Measurements from ENCODE around the gene RTN4R.

RTN4R gene

GRCh38 chr22:20231514-20232236, 36.4 kb downstream of the RTN4R start:
- TF ChIP-seq CTCF (IDR thresholded peaks at IDR 0.05; ENCODE audit: borderline replicate concordance, control extremely low read depth, extremely low read depth, insufficient read depth, missing control alignments), result no peak
- in situ Hi-C loops (cut with MboI; ENCODE audit: low sequenced_read_pairs, unreplicated experiment), result no loop called here
- no peak for DNase-seq (ENCODE audit: low spot score)

- in situ Hi-C loops (cut with MboI; ENCODE audit: low sequenced_read_pairs, unreplicated experiment), result no loop called here
- TF ChIP-seq CTCF (IDR thresholded peaks at IDR 0.05; ENCODE audit: borderline replicate concordance, control extremely low read depth, extremely low read depth, insufficient read depth, missing control alignments), result no peak
- DNase-seq (ENCODE audit: low spot score), result no peak
These were observed 37.2 kb downstream of the RTN4R start for GRCh38 chr22:20230777-20231420.

- no peak for TF ChIP-seq CTCF (IDR thresholded peaks at IDR 0.05; ENCODE audit: borderline replicate concordance, control extremely low read depth, extremely low read depth, insufficient read depth, missing control alignments)
- in situ Hi-C loops (cut with MboI; ENCODE audit: low sequenced_read_pairs, unreplicated experiment), result no loop called here
These were observed 38.0 kb downstream of the RTN4R start for GRCh38 chr22:20229916-20230775.

GRCh38 chr22:20228939-20229272, 39.2 kb downstream of the RTN4R start:
- in situ Hi-C loops (cut with MboI; ENCODE audit: low sequenced_read_pairs, unreplicated experiment), result no loop called here

More at GRCh38 chr22:20229916-20230775, 38.0 kb downstream of the RTN4R start:
- no peak for DNase-seq (ENCODE audit: low spot score)

GRCh38 chr22:20228055-20228938, 39.8 kb downstream of the RTN4R start:
- TF ChIP-seq CTCF (IDR thresholded peaks at IDR 0.05; ENCODE audit: borderline replicate concordance, control extremely low read depth, extremely low read depth, insufficient read depth, missing control alignments), result no peak
- in situ Hi-C loops (cut with MboI; ENCODE audit: low sequenced_read_pairs, unreplicated experiment), result no loop called here
- DNase-seq (ENCODE audit: low spot score), result no peak

More at GRCh38 chr22:20228939-20229272, 39.2 kb downstream of the RTN4R start:
- TF ChIP-seq CTCF (IDR thresholded peaks at IDR 0.05; ENCODE audit: borderline replicate concordance, control extremely low read depth, extremely low read depth, insufficient read depth, missing control alignments), result no peak
- no peak for DNase-seq (ENCODE audit: low spot score)

- in situ Hi-C loops (cut with MboI; ENCODE audit: low sequenced_read_pairs, unreplicated experiment), result no loop called here
These were observed 40.8 kb downstream of the RTN4R start for GRCh38 chr22:20227363-20227762.

More at GRCh38 chr22:20227363-20227762, 40.8 kb downstream of the RTN4R start:
- no peak for TF ChIP-seq CTCF (IDR thresholded peaks at IDR 0.05; ENCODE audit: borderline replicate concordance, control extremely low read depth, extremely low read depth, insufficient read depth, missing control alignments)
- no peak for DNase-seq (ENCODE audit: low spot score)

Measured in GM13976 (cell line).